22Rv1 (cell line): ENCODE data around the gene TSPAN12.

Experiments
- ZFX ChIP-seq: fragments of 450-650 bp; IDR thresholded peaks from 2 replicates; pipeline ENCODE4 v1.6.1; 2017; ENCODE audit warnings: antibody characterized with exemption, borderline replicate concordance
- TF ChIP-seq, protein P1 (sequence below): fragments of 450-650 bp; IDR thresholded peaks from 2 replicates; pipeline ENCODE4 v1.5.1; 2017; ENCODE audit warnings: mild to moderate bottlenecking

DNA sequence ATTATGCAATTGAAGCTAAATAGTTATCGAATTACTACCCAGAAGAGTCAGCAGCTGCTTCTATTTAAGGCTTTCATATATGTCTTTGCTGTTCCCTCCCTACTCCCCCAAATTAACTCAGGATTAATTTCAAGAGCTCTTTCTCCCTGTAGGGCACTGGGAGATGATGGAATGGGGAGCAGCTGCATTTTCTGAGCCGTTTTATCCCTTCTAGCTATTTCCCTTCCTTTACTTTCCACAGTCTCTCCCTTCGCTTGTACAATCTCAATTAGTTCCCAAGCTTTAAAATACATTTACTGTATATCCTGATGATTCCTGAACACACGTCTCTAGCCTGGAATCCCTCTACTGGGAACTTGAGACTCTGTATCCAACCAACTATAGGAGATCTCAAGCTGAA, 19.8 kb upstream of the TSPAN12 start:
- TF ChIP-seq, protein P1, sequence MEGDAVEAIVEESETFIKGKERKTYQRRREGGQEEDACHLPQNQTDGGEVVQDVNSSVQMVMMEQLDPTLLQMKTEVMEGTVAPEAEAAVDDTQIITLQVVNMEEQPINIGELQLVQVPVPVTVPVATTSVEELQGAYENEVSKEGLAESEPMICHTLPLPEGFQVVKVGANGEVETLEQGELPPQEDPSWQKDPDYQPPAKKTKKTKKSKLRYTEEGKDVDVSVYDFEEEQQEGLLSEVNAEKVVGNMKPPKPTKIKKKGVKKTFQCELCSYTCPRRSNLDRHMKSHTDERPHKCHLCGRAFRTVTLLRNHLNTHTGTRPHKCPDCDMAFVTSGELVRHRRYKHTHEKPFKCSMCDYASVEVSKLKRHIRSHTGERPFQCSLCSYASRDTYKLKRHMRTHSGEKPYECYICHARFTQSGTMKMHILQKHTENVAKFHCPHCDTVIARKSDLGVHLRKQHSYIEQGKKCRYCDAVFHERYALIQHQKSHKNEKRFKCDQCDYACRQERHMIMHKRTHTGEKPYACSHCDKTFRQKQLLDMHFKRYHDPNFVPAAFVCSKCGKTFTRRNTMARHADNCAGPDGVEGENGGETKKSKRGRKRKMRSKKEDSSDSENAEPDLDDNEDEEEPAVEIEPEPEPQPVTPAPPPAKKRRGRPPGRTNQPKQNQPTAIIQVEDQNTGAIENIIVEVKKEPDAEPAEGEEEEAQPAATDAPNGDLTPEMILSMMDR: no peak
- no peak for TF ChIP-seq ZFX
